Measurements from ENCODE around the gene GNL3. TPM values are rescaled to one million over a fixed set of nuclear protein-coding genes. Genes with fewer than 3 reads are reported as not detected.

GNL3 gene
- total RNA-seq, 4 donors from 2014 or later = 55.8 to 371 (median 93.0) TPM

DNA sequence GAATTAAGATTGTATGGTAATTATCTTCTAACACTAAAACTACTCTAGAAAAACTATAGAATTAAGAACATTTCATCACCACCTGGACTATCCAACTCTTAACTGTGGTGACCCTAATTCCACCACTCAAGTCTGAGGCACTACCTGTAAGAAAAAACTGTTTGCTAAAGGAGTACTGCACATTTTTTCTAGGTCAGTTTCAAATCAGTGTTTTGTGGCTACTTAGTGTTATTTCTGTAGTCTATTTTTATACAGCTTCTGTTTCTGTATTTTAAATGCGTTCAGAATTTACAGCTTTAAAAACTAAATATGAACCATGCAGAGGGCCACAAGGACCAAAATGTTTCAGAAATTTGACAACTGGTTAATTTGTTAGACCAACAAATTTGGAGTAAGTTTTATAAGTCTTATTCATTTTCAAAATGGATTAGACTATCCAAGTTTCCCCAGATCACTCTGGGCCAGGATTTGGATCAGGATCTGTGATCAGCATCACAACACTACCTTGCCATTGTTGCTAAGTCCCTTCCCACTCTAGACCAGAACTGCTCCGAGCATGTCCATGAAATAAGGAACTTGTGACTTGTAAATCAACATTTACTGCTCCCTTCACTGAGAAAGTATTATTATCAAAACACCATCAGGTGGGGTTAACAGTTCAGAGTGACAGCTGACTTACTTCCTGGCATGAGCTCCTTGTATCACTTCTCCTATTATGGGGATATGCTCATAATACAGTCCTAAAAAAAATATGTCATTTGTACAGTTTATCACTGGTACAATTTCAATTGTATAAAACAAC is 11.2 kb downstream of the GNL3 start:
- TF ChIP-seq, protein P1, sequence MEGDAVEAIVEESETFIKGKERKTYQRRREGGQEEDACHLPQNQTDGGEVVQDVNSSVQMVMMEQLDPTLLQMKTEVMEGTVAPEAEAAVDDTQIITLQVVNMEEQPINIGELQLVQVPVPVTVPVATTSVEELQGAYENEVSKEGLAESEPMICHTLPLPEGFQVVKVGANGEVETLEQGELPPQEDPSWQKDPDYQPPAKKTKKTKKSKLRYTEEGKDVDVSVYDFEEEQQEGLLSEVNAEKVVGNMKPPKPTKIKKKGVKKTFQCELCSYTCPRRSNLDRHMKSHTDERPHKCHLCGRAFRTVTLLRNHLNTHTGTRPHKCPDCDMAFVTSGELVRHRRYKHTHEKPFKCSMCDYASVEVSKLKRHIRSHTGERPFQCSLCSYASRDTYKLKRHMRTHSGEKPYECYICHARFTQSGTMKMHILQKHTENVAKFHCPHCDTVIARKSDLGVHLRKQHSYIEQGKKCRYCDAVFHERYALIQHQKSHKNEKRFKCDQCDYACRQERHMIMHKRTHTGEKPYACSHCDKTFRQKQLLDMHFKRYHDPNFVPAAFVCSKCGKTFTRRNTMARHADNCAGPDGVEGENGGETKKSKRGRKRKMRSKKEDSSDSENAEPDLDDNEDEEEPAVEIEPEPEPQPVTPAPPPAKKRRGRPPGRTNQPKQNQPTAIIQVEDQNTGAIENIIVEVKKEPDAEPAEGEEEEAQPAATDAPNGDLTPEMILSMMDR (IDR thresholded peaks at IDR 0.05) = no peak
- DNase-seq (ENCODE audit: low spot score) = no peak
- ATAC-seq (ENCODE audit: low FRiP score) = no peak

DNA sequence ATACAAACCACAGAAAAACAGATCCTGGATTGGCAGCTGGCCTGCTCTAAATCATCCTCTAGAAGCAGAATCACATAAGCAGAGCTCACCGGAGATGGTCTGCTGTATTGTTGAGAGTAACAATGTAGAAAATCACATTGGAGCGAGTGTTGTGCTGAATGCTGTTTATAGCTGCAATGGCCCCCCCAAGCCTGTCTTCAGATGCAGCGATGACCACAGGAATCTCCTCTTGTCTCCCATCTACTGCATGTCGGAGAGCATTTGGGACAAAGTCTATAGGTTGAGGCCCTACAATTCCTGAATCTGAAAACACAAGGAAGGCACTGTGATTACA is 11.8 kb downstream of the GNL3 start:
- no peak for ATAC-seq (ENCODE audit: low FRiP score)
- TF ChIP-seq, protein P1 (IDR thresholded peaks at IDR 0.05) = no peak
- no peak for DNase-seq (ENCODE audit: low spot score)

DNA sequence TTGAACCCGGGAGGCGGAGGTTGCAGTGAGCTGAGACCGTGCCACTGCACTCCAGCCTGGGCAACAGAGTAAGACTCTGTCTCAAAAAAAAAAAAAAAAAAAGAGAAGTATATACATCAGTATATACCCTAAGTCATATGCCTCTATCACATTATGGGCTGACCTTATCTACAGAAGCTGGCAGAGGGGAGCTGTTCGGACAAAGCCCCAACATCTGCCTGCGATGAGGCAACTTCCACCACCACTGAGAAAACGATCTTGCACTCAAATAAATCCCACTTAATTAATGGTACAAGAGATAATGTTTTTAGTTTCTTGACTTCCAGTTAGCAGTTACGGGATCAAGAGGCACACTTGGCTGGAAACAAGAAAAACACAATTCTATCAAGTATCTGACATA is 17.5 kb downstream of the GNL3 start:
- TF ChIP-seq, protein P1 (IDR thresholded peaks at IDR 0.05) = no peak
- DNase-seq (ENCODE audit: low spot score) (no peak), ATAC-seq (ENCODE audit: low FRiP score) (no peak)

DNA sequence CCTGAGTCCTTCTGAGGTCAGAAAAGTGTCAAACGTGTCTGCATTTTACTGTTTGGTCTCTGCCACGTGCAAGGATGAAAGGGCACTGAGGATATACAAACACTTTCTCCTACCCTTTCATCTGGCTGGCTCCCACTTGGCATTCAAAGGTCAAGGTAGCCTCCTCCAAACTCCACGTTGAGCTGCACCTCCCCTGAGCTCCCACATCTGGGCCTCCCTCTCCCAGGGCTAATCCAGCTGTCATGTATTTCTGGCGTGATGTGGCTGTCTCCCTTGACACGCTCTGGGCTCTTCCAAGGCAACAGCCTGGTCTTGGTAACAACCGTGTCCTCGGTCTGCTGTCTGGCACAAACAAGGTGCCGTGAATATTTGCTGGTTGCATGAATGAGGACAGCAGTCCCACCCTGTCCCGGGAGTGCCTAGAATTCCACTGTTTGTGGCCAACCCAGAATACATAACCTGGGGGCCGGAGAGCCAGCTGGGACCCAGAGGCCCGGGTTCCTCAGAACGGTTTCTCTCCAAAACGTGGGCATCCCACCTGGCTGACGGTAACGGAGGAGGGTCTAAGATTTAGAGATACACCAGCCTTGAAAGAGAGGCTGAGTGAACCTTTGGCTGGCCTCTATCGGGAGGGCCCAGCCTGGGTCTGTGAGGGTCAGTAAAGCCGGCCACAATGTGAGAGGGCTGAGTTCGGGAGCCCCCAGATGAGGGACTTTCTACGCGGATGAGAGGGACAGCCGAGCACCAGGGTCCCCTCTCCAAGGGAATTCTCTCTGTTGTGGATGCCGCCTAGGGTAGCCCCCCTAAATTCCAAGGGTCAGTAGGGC is 19.0 kb downstream of the GNL3 start:
- TF ChIP-seq, protein P1 (IDR thresholded peaks at IDR 0.05) = no peak
- DNase-seq (ENCODE audit: low spot score) (no peak), ATAC-seq (ENCODE audit: low FRiP score) (peak; percentile 27)

DNA sequence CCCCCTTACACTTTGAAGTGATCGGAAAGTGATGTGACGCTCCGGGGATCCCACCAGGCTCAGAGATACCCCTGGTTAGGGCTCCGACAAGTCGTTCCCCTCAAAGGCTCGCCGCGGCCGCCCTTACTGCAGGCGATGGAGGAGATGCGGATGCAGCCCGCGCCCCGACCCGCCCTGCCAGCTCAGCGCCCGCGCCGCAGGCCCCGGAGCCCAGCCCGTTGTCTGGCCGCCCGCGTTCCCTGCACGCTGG is 19.5 kb downstream of the GNL3 start:
- no peak for ATAC-seq (ENCODE audit: low FRiP score)
- TF ChIP-seq, protein P1 (IDR thresholded peaks at IDR 0.05) = no peak

DNA sequence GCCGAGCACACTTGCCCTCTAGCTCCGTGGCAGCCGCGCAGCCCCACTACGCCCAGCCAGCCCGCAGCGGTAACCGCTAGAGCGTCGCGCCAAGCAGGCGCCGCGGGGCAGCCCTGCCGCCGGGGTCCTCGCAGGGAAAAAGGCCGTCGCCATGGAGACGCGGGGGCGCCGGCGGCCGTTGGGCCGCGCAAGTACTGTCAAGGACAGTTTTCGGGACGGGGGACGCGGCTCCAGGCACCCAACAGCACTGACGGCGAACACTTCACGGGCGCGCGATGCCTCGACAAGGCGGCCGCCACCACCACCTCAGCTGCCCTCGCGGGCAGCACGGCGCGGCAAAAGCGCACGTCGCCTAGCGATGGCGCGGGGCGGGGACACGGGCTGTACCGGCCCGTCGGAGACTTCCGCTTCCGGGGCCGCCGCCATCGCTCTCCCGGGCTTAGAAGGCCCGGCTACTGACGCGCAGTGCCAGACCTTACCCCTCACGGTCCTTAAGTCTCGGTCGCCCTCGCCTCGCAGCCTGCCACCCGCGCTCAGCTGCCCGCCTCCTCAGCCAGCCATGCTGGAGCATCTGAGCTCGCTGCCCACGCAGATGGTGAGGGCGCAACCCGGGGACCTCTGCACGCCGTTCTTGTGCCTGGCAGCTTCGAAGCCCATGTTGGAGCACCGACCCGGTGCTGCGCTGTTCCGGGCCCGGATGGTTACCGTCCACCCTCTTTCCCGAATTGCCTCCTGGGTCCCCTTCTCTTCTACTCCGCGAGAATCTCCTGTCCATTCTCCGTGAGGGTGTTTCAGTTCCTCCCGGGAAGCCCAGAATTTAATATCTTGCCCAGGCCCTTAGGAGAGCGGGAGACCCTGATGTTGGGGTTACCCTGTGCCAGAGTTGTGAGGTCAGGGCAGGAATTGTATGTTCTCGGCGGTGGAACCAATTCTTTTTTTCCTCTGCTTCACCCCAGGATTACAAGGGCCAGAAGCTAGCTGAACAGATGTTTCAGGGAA is 20.2 kb downstream of the GNL3 start, which contains the start of the genes GLT8D1 and SPCS1:
TSS of gene GLT8D1 (minus strand) at position 104 of the 999 bp plus-strand sequence. CDS start 5,331 bp downstream, outside the sequence.
TSS of gene SPCS1 (plus strand) at position 419 of the 999 bp plus-strand sequence. CDS start at position 560, 141 bp downstream.
- TF ChIP-seq, protein P1 (IDR thresholded peaks at IDR 0.05) = no peak
- DNase-seq (ENCODE audit: low spot score) (no peak), ATAC-seq (ENCODE audit: low FRiP score) (peak; percentile 93)

More for the DNA sequence above, 19.5 kb downstream of the GNL3 start:
- no peak for DNase-seq (ENCODE audit: low spot score)

Data from omental fat pad (tissue), 4 donors.